Neuronal stem cell (in vitro differentiated cells): ENCODE data around the gene SUSD3.
A peak's percentile ranks its signal among the peaks of the same experiment; 100 is the strongest.

Source experiments
- DNase-seq: peaks from one replicate; pipeline ENCODE4 v3.0.0-alpha.2; 2013; ENCODE audit warnings: low spot score
- H2AFZ ChIP-seq: one replicate; pipeline ENCODE4 v1.6.1; 2013; ENCODE audit warnings: mild to moderate bottlenecking, low read length, inconsistent platforms
- H2AK5ac ChIP-seq: 2 replicates; pipeline ENCODE4 v1.6.1; 2013; ENCODE audit warnings: low read depth, mild to moderate bottlenecking, inconsistent platforms, low read length, moderate library complexity, mixed read lengths
- H2BK120ac ChIP-seq: 2 replicates; pipeline ENCODE4 v1.6.1; 2013; ENCODE audit warnings: low read depth, mild to moderate bottlenecking, inconsistent platforms, low read length, moderate library complexity, mixed read lengths
- H2BK12ac ChIP-seq: one replicate; pipeline ENCODE4 v1.6.1; 2013; ENCODE audit warnings: low read length, inconsistent platforms
- H2BK15ac ChIP-seq: 2 replicates; pipeline ENCODE4 v1.6.1; 2013; ENCODE audit warnings: mild to moderate bottlenecking, low read length, inconsistent platforms, mixed read lengths
- H2BK5ac ChIP-seq: one replicate; pipeline ENCODE4 v1.6.1; 2013; ENCODE audit warnings: inconsistent platforms, mild to moderate bottlenecking, low read length, moderate library complexity
- H3K14ac ChIP-seq: one replicate; pipeline ENCODE4 v1.6.1; 2013; ENCODE audit warnings: low read length, inconsistent platforms
- H3K18ac ChIP-seq: 2 replicates; pipeline ENCODE4 v1.6.1; 2013; ENCODE audit warnings: low read length, inconsistent platforms
- H3K23ac ChIP-seq: 2 replicates; pipeline ENCODE4 v1.6.1; 2013; ENCODE audit warnings: low read depth, mild to moderate bottlenecking, mixed read lengths, low read length, inconsistent platforms; ENCODE audit not compliant: poor library complexity
- H3K27ac ChIP-seq: replicated peaks from 3 replicates; pipeline ENCODE4 v1.5.1; 2013; ENCODE audit warnings: low read length, inconsistent platforms
- H3K27me3 ChIP-seq, 3 experiments: 2 replicates each; pipeline ENCODE4 v1.6.1; 2013; ENCODE audit warnings: low read length in 3 of 3, mild to moderate bottlenecking in 2 of 3, inconsistent platforms in 1 of 3, low read depth in 1 of 3, mixed read lengths in 1 of 3, moderate library complexity in 1 of 3; ENCODE audit not compliant: control insufficient read depth in 3 of 3, insufficient read depth in 3 of 3
- H3K36me3 ChIP-seq, 2 donors: replicated peaks in 1 of 2; 2 replicates each; pipeline ENCODE4 v1.6.1; 2013; ENCODE audit warnings: low read length in 2 of 2; ENCODE audit not compliant: control insufficient read depth in 2 of 2, insufficient read depth in 2 of 2
- H3K4ac ChIP-seq: 2 replicates; pipeline ENCODE4 v1.6.1; 2013; ENCODE audit warnings: inconsistent platforms, mild to moderate bottlenecking, low read length, moderate library complexity
- H3K4me1 ChIP-seq, 2 donors: 1 replicate in 1 of 2; 2 replicates in 1 of 2; pipeline ENCODE4 v1.6.1; 2013; ENCODE audit warnings: low read length in 2 of 2, low read depth in 1 of 2; ENCODE audit not compliant: control insufficient read depth in 2 of 2, insufficient read depth in 1 of 2
- H3K4me2 ChIP-seq: one replicate; pipeline ENCODE4 v1.6.1; 2013; ENCODE audit warnings: mild to moderate bottlenecking, low read length, inconsistent platforms; ENCODE audit not compliant: insufficient read depth, poor library complexity, severe bottlenecking
- H3K4me3 ChIP-seq, 2 donors: 2 replicates each; pipeline ENCODE4 v1.5.1; 2013; ENCODE audit warnings: low read length in 2 of 2, mild to moderate bottlenecking in 2 of 2, inconsistent platforms in 1 of 2, moderate library complexity in 1 of 2
- H3K79me1 ChIP-seq: one replicate; pipeline ENCODE4 v1.6.1; 2013; ENCODE audit warnings: low read depth, mild to moderate bottlenecking, inconsistent platforms, low read length, moderate library complexity
- H3K9ac ChIP-seq: one replicate; pipeline ENCODE4 v1.6.1; 2013; ENCODE audit warnings: mild to moderate bottlenecking, low read depth, low read length, inconsistent platforms; ENCODE audit not compliant: poor library complexity
- H3K9me3 ChIP-seq, 2 donors: replicated peaks in 1 of 2; 2 replicates each; pipeline versions ENCODE3 to v1.6.1; 2013; ENCODE audit warnings: low read length in 2 of 2, mild to moderate bottlenecking in 2 of 2, inconsistent platforms in 1 of 2, low read depth in 1 of 2, mixed read lengths in 1 of 2, moderate library complexity in 1 of 2; ENCODE audit not compliant: control insufficient read depth in 2 of 2, insufficient read depth in 1 of 2
- H4K8ac ChIP-seq: one replicate; pipeline ENCODE4 v1.6.1; 2013; ENCODE audit warnings: low read depth, mild to moderate bottlenecking, inconsistent platforms, low read length, moderate library complexity
- H4K91ac ChIP-seq: one replicate; pipeline ENCODE4 v1.6.1; 2013; ENCODE audit warnings: low read length, low read depth, mild to moderate bottlenecking, inconsistent platforms; ENCODE audit not compliant: poor library complexity
- WGBS, 2 donors: extraction: QIAGEN DNeasy Blood & Tissue Kit; methylation state at CpG; one replicate each; pipeline ENCODE4 v1.1.7; 2013; ENCODE audit warnings: missing lambda C conversion rate in 2 of 2, mixed read lengths in 1 of 2; ENCODE audit not compliant: insufficient read length in 2 of 2, insufficient replicate concordance in 1 of 2; ENCODE audit errors: extremely low coverage in 2 of 2; 5-methylcytosine and 5-hydroxymethylcytosine counted together

Gene SUSD3

DNA sequence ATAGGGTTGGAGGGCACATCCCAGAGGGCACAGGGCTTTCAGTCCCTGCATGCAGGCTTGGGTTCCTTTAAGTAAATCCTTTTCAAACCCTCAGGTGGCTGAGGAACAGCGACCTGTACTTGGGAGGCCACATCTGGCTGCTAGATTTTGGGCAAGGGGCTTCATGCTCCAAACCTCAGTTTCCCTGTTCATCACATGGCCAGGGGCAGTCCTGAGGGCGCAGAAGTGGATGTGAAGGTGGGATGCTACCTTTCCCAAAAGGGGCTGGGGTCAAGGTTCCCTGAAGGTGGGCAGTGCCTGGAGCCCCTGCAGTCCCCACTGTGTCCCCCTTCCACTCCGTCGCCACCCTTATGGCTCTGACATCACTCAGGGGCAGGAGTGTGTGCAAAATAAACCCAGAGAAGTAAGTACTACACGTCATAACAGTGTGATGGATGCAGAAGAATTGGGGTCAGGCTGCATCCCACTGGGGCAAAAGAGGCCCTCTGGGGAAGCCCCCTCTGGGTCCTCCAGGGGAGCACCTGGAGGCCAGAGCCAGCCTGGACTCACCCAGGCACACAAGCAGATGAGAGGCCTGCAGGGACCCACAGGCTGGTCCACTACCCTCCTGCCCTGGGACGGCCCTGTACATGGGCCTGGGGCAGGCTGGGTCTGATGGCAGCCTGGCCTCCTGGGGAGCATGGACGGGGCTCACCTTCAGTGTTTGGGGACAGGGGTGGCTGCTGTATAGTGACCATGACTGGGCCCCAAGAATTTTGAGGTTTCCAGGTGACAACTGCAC, 35.6 kb downstream of the SUSD3 start:
- Histone ChIP-seq H3K27me3 (peaks cover 0 to 6% (median 3%) of the 10 kb centered on the region in 3 experiments), H2BK120ac (no peak overlapping the region), H3K9ac (no peak overlapping the region), H2AFZ (peak overlapping the region; percentile 25), H3K9me3 (no peaks in the 10 kb centered on the region), H3K14ac (no peak overlapping the region), H3K4me3 (no peak overlapping the region), H2BK15ac (peak overlapping the region; percentile 53), H3K4me1 (peaks cover 6 to 20% of the 10 kb centered on the region in 2 donors), H3K27ac (no peak overlapping the region), H2BK12ac (no peak overlapping the region), H3K4ac (peak overlapping the region; percentile 46), H3K36me3 (no peaks in the 10 kb centered on the region), H3K4me2 (no peak overlapping the region), H4K91ac (no peak overlapping the region), H3K18ac (peak overlapping the region; percentile 49), H2BK5ac (peak overlapping the region; percentile 71), H4K8ac (no peak overlapping the region), H3K79me1 (peaks cover 2% of the 10 kb centered on the region), H2AK5ac (peak overlapping the region; percentile 99), H3K23ac (no peak overlapping the region)
- no peak for DNase-seq
- no CpG with 5 or more reads among the region's 7 CpGs for WGBS, 2 donors

DNA sequence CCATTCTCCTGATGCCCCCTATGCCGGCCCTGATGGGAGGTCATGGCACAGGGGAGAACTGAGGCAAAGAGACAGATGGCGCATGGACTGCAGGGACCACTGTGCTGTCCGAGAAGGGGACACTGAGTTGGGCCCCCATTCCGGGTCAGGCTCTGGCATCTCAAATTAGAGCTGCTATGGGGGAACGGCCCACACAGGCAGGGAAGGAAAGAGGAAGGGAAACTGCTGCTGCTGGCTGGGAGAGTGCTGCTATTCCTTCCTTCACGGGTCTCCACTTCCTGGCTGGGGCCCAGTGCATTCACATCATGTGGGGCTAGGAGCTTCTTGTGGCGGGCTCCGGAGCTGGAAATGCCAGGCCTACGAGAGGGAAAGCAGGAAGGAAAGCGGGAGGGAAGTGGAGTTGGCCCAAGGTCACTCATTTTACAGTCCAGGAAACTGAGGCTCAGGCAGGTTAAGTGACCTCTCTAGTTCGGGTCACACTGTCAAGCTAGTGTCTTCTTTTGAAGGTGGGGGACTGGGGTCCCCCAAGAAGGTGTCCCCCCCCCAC, 36.2 kb downstream of the SUSD3 start:
- Histone ChIP-seq H3K14ac (no peak overlapping the region), H3K18ac (peak overlapping the region; percentile 0), H3K23ac (no peak overlapping the region), H2AK5ac (peak overlapping the region; percentile 99), H3K4ac (no peak overlapping the region), H3K4me3 (peak overlapping the region; percentile 54 to 82), H3K27me3 (peaks cover 0 to 6% (median 0%) of the 10 kb centered on the region in 3 experiments), H4K8ac (no peak overlapping the region), H2BK5ac (peak overlapping the region; percentile 71), H3K79me1 (peaks cover 2% of the 10 kb centered on the region), H3K4me1 (peaks cover 6 to 20% of the 10 kb centered on the region in 2 donors), H2BK120ac (no peak overlapping the region), H4K91ac (no peak overlapping the region), H3K4me2 (peak overlapping the region; percentile 62), H2BK15ac (no peak overlapping the region), H3K36me3 (no peaks in the 10 kb centered on the region), H2BK12ac (no peak overlapping the region), H3K27ac (no peak overlapping the region), H3K9me3 (no peaks in the 10 kb centered on the region), H2AFZ (peak overlapping the region; percentile 96), H3K9ac (no peak overlapping the region)
- DNase-seq = no peak
- no CpG with 5 or more reads among the region's 11 CpGs for WGBS, 2 donors

DNA sequence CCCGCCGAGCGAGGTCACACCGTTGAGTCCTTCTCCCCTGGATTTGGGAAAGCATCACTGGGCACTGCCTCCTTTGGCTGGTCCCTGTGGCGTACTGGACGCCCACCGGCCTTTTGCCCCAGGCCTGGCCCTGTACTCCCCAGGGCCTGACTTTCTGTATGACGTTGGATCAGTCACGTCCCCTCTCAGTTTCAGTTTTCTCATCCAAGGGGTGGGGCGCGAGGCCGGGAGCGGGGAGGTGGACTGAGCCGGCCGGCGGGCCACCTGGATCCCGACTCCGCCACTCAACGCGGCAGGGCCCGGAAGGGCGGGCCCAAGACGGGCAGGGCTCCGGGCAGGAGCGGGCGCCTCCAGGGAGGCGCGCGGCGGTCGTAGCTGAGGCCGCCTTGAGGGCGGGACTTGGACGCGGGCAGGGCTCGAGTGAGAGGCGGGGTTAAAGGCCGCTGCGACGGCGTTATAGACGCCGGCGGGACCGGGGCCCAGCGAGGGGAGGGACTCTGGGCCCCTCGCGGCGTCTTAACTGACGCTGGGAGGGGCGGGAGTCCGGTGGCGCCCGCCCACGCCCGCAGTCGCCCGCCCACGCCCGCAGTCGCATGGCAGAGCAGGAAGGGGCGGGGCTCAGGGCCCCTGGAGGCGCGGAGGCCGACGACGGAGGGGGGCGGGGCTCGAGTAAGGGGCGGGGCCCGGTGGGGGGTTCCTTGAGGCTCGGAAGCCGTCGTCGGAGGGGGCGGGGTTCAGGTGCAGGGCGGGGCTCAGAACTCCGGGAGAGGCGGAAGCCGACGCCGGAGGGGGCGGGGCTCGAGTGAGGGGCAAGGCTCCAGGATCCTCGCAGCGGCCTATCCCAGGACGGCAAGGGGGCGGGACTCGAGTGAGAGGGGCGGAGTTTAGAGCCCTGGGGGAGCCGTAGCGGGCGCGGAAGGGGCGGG, 37.0 kb downstream of the SUSD3 start:
- Histone ChIP-seq H4K91ac (peak overlapping the region; percentile 44), H3K14ac (no peak overlapping the region), H3K79me1 (peaks cover 2% of the 10 kb centered on the region), H2BK5ac (no peak overlapping the region), H2AFZ (peak overlapping the region; percentile 96), H4K8ac (no peak overlapping the region), H2BK12ac (peak overlapping the region; percentile 68), H3K4me3 (peak overlapping the region; percentile 82 to 83), H3K18ac (peak overlapping the region; percentile 94), H3K23ac (peak overlapping the region; percentile 80), H3K9ac (peak overlapping the region; percentile 83), H3K27me3 (peaks cover 0 to 6% (median 0%) of the 10 kb centered on the region in 3 experiments), H3K4ac (peak overlapping the region; percentile 23), H3K36me3 (no peaks in the 10 kb centered on the region), H2BK15ac (no peak overlapping the region), H3K27ac (peak overlapping the region; percentile 89), H2BK120ac (no peak overlapping the region), H3K4me2 (peak overlapping the region; percentile 62), H2AK5ac (peak overlapping the region; percentile 99), H3K4me1 (peaks cover 6 to 20% of the 10 kb centered on the region in 2 donors), H3K9me3 (no peaks in the 10 kb centered on the region)
- no CpG with 5 or more reads among the region's 95 CpGs for WGBS, 2 donors
- DNase-seq = peak; percentile 99
